GM18502 (cell line): ENCODE measurements around the gene NELL2.
"Not testable (repeated sequence)": the region's sequence is repeated elsewhere in the genome, so short reads cannot be mapped to it uniquely, and the experiment has no call there.

Source experiments
- ATAC-seq: cut with Tn5 transposase; IDR thresholded peaks from one replicate; pipeline ENCODE4 v1.9.1; 2021; ENCODE audit warnings: mild to moderate bottlenecking; ENCODE audit not compliant: unreplicated experiment, poor library complexity

The NELL2 gene

DNA sequence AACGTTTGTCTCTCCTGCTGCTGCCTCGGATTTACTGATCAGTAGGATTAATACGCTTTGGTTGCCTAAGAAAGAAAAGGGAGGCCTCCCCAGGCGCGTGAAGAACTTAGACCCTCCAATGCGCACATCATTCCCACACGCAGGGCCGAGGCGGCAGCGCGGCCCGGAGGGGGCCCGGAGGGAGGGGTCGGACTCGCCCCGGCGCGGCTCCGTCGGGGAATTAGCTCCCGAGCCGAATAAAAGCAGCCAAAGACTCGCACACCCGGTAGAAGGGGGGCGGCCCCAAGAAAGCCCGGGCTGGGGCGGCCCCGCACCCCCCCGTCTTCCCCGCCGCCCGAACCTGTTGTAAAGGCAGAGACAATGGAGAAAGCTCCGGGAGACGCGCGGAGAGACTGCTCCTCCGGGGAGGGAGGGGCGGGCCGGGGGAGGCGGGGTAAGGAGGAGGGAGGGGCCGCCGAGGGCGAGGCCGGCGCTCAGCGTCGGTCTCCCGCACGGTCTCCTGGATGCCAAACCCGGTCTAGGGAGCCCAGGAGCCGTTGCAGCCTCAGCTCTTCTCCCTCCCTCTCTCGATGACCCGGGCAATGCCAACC is at the start of gene NELL2:
Gene NELL2 (minus strand): TSS at position 362 of the 590 bp plus-strand sequence. CDS start 446 bp downstream, outside the sequence.
- peak; percentile 74 for ATAC-seq

GRCh38 chr12:44921736-44922135 is 45.6 kb upstream of the NELL2 start:
- no peak for ATAC-seq

DNA sequence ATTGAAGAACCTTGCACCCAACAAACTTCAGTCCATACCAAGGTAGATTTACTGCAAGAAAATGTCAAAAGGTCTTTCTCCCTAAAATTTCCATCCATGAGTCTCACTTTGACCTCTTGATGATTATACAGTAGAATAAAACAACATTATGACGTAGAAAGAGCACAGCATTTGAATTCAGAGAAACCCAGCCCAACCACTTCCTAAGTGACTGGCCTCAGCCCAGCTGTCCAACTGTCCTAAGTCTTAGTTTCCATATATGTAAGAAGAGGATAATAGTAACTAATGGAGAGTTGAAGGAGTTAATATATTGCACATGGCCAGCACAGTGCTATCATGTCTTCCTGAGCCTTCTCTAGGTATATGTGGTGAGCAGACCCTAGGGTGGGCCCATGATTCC is 41.0 kb upstream of the NELL2 start:
- ATAC-seq, result no peak

DNA sequence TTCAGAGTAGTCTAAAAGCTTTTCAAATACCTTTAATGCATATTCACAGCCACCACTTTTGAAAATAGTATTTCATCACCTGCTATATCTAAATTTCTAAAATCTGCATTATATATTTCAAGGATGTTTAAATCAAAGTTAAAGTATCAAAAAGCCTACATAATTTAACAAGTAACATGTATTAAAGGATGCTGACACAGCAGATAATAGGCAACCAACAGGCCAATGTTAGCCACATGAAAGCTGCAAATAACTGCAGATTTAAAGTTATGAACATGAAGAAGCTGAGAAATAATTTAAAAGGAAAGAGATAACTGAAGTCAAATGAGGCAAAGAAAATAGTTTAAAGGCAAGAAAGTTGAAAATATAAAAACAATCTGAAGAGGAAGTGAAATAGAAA is 39.8 kb upstream of the NELL2 start:
- ATAC-seq, result no peak

- ATAC-seq, result no peak
Observed at GRCh38 chr12:44904321-44904720, 28.2 kb upstream of the NELL2 start.

DNA sequence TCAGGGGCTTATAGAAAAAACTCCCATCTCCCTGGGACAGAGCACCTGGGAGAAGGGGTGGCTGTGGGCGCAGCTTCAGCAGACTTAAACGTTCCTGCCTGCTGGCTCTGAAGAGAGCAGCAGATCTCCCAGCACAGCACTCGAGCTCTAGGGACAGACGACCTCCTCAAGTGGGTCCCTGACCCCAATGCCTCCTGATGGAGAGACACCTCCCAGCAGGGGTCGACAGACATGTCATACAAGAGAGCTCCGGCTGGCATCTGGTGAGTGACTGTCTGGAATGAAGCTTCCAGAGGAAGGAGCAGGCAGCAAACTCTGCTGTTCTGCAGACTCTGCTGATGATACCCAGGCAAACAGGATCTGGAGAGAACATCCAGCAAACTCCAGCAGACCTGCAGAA is 22.0 kb upstream of the NELL2 start:
- ATAC-seq, result not testable (repeated sequence)

DNA sequence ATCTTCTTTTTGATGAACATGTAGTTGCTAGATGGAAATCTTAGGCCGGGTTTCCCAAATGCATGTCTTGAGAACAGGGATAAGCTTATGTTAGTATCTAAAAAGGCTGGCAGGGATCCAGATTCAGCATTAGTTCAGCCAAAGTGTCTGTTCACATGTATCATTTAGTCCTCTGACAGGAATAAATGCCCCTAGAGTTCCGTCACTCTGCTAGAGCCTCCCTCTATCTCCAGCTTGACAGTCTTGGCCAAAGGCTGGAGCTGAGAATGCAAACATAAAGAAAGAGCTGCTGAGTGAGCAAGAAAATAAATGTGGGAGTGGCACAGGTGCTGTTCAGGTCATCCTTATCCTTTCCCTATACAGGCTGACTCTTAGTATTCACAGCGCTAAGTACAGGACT is 13.8 kb upstream of the NELL2 start:
- ATAC-seq, result no peak

DNA sequence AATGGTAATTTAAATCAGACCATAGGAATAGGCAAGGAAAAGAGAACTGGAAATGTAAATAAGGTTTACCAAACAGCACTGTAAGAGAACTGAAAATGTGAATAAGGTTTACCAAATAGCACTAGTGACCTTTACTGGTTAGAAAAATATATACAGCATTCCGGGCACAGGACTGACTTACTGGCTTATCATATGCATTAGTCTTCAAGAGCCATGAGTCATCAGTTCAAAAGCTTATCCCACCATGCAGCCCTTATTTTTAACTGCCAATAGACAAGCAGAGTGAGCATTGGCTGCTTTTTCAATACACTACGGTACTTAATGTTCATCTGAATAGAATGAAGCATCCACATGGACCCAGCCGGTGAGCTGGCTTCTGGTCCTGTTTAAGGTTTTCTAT is 13.0 kb upstream of the NELL2 start:
- no peak for ATAC-seq

- ATAC-seq, result no peak
Observed at GRCh38 chr12:44885902-44886301, 9.8 kb upstream of the NELL2 start.

DNA sequence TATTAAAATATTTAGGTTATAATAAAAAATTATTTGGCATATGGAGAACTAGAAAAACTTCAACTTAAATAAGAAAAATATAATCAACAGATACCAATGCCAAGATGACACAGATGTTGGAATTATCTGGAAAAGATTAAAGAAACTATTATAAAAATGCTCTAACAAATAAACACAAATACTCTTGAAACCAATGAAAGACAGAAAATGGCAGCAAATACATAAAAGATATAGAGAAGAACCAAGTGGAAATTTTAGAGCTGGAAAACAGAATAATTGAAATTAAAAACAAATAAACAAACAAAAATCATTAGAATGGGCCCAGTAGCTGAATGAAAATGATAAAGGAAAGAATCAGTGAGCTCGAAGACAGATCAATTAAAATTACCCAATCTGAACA is 5.1 kb upstream of the NELL2 start:
- no peak for ATAC-seq

DNA sequence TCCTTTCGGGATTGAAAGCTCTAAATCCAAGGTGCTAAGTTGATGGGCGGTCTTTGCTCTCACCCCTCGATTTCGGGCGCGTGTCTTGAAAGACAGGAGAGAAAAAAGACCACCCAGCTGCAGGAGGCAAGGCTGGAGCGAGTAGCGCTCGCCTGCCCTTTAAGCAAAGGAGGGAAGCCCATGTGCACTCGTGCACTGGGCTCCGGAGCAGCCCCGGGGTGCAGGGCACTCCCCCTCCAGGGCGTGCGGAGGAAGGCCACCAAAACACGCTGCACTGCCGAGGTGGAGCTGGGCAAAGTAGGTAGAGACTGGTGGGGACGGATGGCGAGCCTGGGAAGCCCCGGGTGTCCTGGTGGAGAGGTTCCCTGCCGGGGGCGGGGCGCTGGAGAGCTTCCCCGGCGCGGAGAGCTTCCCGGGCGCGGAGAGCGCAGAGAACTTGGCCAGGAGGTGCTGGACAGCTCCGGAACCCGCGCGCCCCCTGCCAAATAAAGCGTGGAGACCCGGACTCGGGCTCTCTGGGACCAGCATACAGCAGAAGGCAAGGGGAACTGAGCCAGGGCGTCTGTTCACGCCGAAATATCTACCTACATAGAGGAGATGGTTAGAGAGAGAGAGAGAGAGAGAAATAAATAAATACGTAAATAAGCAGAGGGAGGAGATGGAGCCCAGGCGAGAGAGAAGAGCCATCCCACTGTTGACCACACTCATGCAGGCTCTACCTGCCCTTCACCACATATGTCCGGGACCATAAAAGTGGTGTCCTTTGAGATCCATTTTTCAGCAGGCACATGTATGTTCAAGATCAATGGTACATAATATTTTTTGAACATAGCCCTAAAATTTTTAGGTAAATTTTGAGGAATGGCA is 662 bp upstream of the NELL2 start:
- peak; percentile 63 for ATAC-seq

DNA sequence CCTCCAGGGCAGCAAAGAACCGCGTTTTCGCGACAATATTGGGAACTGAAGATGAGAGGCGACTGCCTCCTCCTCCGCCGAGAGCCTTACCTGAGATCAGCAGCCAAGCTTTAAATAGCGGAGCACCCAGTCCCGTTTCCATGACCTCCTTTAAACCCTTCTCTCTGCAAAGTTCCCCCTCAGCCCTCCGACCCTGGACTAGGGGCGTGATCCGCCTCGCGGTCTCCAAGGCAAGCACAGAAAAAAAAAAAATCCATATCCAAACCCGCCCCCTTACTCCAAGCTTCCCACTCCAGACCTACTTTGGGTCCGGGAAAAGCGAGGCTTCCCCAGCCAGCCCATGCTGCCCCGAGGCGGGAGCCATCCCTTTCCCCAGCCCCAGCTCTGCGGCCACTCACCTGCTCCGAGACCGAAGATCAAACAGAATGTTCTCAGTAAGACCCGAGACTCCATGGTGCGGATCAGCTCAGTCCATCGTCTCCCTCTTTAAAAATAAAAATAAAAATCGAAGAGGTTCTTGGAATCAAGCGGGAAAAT is 630 bp downstream of the NELL2 start:
- ATAC-seq, result peak; percentile 11

- no peak for ATAC-seq
Observed at GRCh38 chr12:44874981-44875416, 1.1 kb downstream of the NELL2 start.

- no peak for ATAC-seq
Observed at GRCh38 chr12:44873898-44874297, 2.2 kb downstream of the NELL2 start.

DNA sequence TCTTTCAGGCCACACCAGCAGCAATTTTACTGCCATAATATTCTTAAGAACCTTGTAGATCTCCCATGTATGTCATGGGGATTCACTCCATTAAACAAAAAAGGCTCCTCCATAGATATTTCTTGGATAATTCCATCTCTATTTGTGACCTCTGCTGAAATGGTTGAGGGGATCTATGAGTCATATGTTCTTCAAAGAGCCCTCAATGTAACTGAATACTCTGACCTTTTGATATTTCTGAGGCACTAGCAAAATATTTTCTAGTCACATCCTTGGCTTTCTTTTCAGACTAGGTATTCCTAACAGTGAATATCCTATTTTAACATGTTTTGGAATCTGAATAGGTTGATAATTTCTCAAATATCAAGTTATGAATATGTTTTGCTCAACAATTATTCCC is 6.6 kb downstream of the NELL2 start:
- ATAC-seq, result no peak

- ATAC-seq, result no peak
Observed at GRCh38 chr12:44863867-44864266, 12.2 kb downstream of the NELL2 start.

GRCh38 chr12:44859998-44860689 is 16.0 kb downstream of the NELL2 start:
- no peak for ATAC-seq

- ATAC-seq, result no peak
Observed at GRCh38 chr12:44858226-44858855, 17.8 kb downstream of the NELL2 start.

DNA sequence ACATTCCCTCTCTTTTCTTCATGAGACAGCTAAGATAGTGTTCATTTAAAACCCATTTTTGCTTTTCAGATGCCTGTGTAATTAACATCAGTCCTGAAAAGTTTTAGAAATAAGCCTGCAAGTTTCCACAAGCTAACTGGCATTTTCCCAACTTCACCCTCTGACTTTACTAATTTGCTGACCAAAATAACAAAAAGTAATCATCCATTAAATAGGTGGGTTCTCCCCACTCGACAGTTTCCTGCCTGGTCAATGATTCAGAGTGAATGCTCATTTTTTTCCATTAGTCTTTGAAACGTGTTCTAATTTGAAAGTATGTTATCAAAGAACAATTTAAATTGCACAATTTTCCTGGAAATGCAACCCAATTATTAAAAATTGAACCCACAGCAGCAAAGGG is 23.6 kb downstream of the NELL2 start:
- ATAC-seq, result no peak

GRCh38 chr12:44851586-44851985 is 24.5 kb downstream of the NELL2 start:
- no peak for ATAC-seq

DNA sequence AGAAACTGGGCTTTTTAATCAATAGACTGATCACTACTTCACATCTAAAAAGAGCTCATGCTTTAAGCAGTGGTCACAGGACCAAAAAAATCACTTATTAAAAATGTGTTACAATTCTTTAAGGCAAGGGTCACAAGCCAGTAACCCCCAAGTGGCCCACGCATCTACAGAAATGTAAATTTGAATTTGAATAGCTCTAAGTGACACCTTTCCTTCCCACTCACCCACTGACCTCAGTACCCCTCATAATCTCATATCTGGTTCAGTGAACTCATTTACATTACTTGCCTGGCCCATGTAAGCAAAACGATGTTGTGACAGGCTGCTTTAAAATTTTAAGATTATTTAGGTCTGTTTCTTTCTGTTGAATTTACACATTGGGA is 27.4 kb downstream of the NELL2 start:
- peak; percentile 42 for ATAC-seq
